Transverse colon (tissue), 4 donors: ENCODE measurements around the gene ARPP21. TPM values are rescaled to one million over a fixed set of nuclear protein-coding genes. Genes with fewer than 3 reads are reported as not detected.

Source experiments
- DNase-seq: peaks from one replicate; pipeline ENCODE4 v3.0.0-alpha.2; 2019
- H3K27ac ChIP-seq, 4 donors: fragments of 200-600 bp; sonication (generic); 2 replicates each; pipeline ENCODE4 v1.5.1; 2016 to 2018; ENCODE audit warnings: inconsistent platforms in 4 of 4
- H3K27me3 ChIP-seq: fragments of 200-600 bp; sonication (generic); 2 replicates; pipeline ENCODE4 v1.5.1; 2017; ENCODE audit warnings: inconsistent platforms
- H3K36me3 ChIP-seq, 4 donors: fragments of 200-600 bp; sonication (generic); 2 replicates each; pipeline ENCODE4 v1.5.1; 2017 to 2019; ENCODE audit warnings: inconsistent platforms in 4 of 4
- H3K4me1 ChIP-seq, 4 donors: fragments of 200-600 bp; sonication (generic); 2 replicates each; pipeline ENCODE4 v1.5.1; 2017 to 2020; ENCODE audit warnings: inconsistent platforms in 4 of 4
- H3K4me3 ChIP-seq, 4 donors: fragments of 200-600 bp; sonication (generic); 1 replicate in 1 of 4; 2 replicates in 3 of 4; pipeline versions ENCODE4 v1.5.1 to v1.6.1; 2017 to 2019; ENCODE audit warnings: inconsistent platforms in 4 of 4
- H3K9me3 ChIP-seq, 2 donors: fragments of 200-600 bp; sonication (generic); 2 replicates each; pipeline ENCODE4 v1.5.1; 2017 to 2019; ENCODE audit warnings: inconsistent platforms in 2 of 2
- EP300 ChIP-seq: sonication (generic); formaldehyde crosslinking; IDR thresholded peaks from one replicate; pipeline ENCODE4 v1.6.1; 2017; ENCODE audit warnings: antibody characterized with exemption, low read depth
- POLR2A ChIP-seq: fragments of 450-650 bp; IDR thresholded peaks from one replicate; pipeline ENCODE4 v1.6.1; 2016; ENCODE audit warnings: antibody characterized with exemption, mild to moderate bottlenecking, moderate library complexity
- POLR2AphosphoS5 ChIP-seq, 3 donors: sonication (generic); formaldehyde crosslinking; IDR thresholded peaks; one replicate each; pipeline ENCODE4 v1.6.1; 2016; ENCODE audit warnings: antibody characterized with exemption in 3 of 3
- WGBS, 2 donors: methylation state at CpG; one replicate each; pipeline ENCODE4 v1.1.5; 2018; ENCODE audit warnings: low coverage in 1 of 2; 5-methylcytosine and 5-hydroxymethylcytosine counted together
- in situ Hi-C, 4 donors: fragments of 200-750 bp; cut with MboI; loops; one replicate each; pipeline versions ENCODE4 v1.15.0 to v1.15.1; 2017; ENCODE audit warnings: low sequenced_read_pairs in 3 of 4, low pct_ligation_motif_present in 1 of 4, low pct_unique_long_range_greater_than_20kb in 1 of 4
- intact Hi-C: fragments of 100-400 bp; cut with DNase I; formaldehyde crosslinking; loops from one replicate; pipeline ENCODE4 v1.15.1; 2023; ENCODE audit warnings: low total_unique reads
- total RNA-seq, 4 donors: library from RNA; depleted of rRNA; stranded (reverse); fragments of >200 nt; gene quantifications; one replicate each; pipeline ENCODE4 v1.1.0, GENCODE V29; 2016
- TF ChIP-seq, protein P1 (sequence below), 5 experiments: fragments of 200-600 bp in 3 of 5; fragments of 450-650 bp in 2 of 5; sonication (generic) in 3 of 5; IDR thresholded peaks; 1 replicate in 2 of 5; 2 replicates in 3 of 5; pipeline ENCODE4 v1.5.1; 2016 to 2017; ENCODE audit warnings: antibody characterized with exemption in 5 of 5, inconsistent platforms in 3 of 5, mild to moderate bottlenecking in 2 of 5, moderate library complexity in 1 of 5

ARPP21 gene
- total RNA-seq, 4 donors from 2014 or later, result 0.32 TPM; not detected in 3

DNA sequence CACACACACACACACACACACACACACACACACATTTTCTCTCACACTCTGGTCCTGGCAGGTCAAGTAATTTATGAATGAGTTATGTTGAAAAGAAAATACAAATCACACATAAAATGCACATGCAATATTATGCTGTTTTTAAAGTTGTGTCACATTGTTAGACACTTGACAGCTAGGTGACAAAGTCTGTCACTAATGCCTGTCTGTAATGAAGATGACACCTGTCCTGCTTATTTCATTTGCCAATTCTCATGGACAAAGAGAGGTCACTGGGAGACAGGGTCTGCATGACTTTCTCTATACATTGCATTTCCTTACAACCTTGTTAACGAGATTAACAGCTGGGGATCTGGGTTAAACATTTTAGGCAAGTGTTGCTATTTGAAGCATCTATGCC lies 71.2 kb downstream of the ARPP21 start:
- Histone ChIP-seq H3K4me1 (no peaks in the 10 kb centered on the region), H3K27ac (no peak overlapping the region), H3K4me3 (no peak overlapping the region), H3K27me3 (no peaks in the 10 kb centered on the region), H3K9me3 (no peaks in the 10 kb centered on the region), H3K36me3 (no peaks in the 10 kb centered on the region)
- no peak for DNase-seq
- WGBS, 2 donors, result 44 to 50% methylated on average over 1 of the region's 1 CpG
- in situ Hi-C loops (no loop called here), intact Hi-C loops (no loop called here)
- TF ChIP-seq, protein P1, sequence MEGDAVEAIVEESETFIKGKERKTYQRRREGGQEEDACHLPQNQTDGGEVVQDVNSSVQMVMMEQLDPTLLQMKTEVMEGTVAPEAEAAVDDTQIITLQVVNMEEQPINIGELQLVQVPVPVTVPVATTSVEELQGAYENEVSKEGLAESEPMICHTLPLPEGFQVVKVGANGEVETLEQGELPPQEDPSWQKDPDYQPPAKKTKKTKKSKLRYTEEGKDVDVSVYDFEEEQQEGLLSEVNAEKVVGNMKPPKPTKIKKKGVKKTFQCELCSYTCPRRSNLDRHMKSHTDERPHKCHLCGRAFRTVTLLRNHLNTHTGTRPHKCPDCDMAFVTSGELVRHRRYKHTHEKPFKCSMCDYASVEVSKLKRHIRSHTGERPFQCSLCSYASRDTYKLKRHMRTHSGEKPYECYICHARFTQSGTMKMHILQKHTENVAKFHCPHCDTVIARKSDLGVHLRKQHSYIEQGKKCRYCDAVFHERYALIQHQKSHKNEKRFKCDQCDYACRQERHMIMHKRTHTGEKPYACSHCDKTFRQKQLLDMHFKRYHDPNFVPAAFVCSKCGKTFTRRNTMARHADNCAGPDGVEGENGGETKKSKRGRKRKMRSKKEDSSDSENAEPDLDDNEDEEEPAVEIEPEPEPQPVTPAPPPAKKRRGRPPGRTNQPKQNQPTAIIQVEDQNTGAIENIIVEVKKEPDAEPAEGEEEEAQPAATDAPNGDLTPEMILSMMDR (IDR thresholded peaks at IDR 0.05), result no peak
- no peak for TF ChIP-seq POLR2AphosphoS5 (IDR thresholded peaks at IDR 0.05)
- TF ChIP-seq EP300, result no peak
- TF ChIP-seq POLR2A, result no peak

DNA sequence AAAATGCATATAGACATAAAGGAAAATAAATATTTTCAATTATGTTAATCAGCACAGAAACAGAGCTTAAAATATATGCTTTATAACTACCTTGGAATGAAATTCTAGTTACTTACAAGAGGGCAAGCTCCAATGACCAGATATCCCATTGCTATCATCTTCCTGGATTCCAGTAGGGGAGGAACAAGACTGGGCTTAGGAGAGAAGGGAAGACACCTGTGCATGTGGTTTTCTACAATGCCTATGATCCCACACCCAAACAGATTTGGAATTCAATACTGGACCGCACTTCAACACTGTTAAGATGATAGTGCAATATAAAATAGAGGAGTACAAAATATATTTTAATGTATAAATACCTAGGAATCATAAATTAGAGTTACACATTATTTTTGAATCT lies 79.6 kb downstream of the ARPP21 start:
- intact Hi-C loops (no loop called here), in situ Hi-C loops (no loop called here)
- DNase-seq, result no peak
- Histone ChIP-seq H3K4me3 (no peak overlapping the region), H3K27me3 (no peaks in the 10 kb centered on the region), H3K9me3 (no peaks in the 10 kb centered on the region), H3K4me1 (no peaks in the 10 kb centered on the region), H3K27ac (no peak overlapping the region), H3K36me3 (no peaks in the 10 kb centered on the region)
- WGBS, 2 donors, result 86 to 98% methylated on average over 1 of the region's 1 CpG
- TF ChIP-seq POLR2AphosphoS5 (IDR thresholded peaks at IDR 0.05) (no peak), POLR2A (no peak), EP300 (no peak)
- TF ChIP-seq, protein P1 (IDR thresholded peaks at IDR 0.05), result no peak

DNA sequence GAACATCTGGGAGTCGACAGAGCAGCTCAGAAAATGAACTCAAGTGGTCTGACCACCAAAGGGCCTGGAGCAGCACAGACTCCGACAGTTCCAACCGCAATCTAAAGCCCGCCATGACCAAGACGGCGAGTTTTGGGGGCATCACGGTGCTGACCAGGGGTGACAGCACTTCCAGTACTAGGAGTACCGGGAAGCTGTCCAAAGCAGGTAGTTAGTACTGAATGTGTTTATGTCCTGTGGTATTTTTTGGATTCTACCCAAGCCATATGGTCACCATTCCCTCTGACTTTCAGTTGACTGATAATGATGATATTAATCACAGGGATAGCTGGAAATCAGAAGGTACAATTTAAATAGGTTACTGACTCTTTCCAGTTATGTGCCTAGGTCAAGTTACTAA lies 82.3 kb downstream of the ARPP21 start:
- intact Hi-C loops, result no loop called here
- Histone ChIP-seq H3K27me3 (no peaks in the 10 kb centered on the region), H3K27ac (no peak overlapping the region), H3K36me3 (no peaks in the 10 kb centered on the region), H3K4me1 (no peaks in the 10 kb centered on the region), H3K4me3 (no peak overlapping the region), H3K9me3 (no peaks in the 10 kb centered on the region)
- whole genome bisulfite sequencing, 2 donors, result 84 to 87% methylated on average over 3 to 8 of the region's 8 CpGs
- TF ChIP-seq, protein P1 (IDR thresholded peaks at IDR 0.05), result no peak
- TF ChIP-seq POLR2AphosphoS5 (IDR thresholded peaks at IDR 0.05), result no peak
- no peak for TF ChIP-seq POLR2A
- TF ChIP-seq EP300, result no peak
- no peak for DNase-seq
- in situ Hi-C loops, result no loop called here

DNA sequence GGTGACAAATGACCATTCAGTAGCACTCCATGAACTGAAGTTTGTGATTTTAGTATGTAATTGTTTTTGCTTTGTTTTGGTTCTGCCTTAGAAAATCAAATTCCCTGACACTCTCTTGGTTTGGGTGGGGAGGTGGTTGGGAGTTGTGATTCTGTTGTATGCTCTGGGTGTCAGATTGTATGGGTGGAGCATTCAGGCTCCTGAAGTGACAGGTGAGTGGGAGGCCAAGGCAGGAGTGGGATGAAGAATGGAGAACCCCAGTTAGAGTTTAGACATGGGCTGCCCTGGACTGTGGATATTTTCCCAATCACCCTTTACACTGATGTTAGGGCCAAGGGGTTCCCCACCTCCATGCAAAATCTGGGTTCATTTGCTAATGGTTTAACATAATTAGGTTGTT lies 83.6 kb downstream of the ARPP21 start:
- intact Hi-C loops (no loop called here), in situ Hi-C loops (no loop called here)
- Histone ChIP-seq H3K36me3 (no peaks in the 10 kb centered on the region), H3K27me3 (no peaks in the 10 kb centered on the region), H3K9me3 (no peaks in the 10 kb centered on the region), H3K4me3 (no peak overlapping the region), H3K27ac (no peak overlapping the region), H3K4me1 (no peaks in the 10 kb centered on the region)
- DNase-seq, result no peak
- TF ChIP-seq, protein P1 (IDR thresholded peaks at IDR 0.05), result no peak
- no peak for TF ChIP-seq EP300
- TF ChIP-seq POLR2AphosphoS5 (IDR thresholded peaks at IDR 0.05), result no peak
- no peak for TF ChIP-seq POLR2A
